Bronchial epithelial cell (primary cell): ENCODE measurements around the gene ULBP1. TPM values are rescaled to one million over a fixed set of nuclear protein-coding genes. Genes with fewer than 3 reads are reported as not detected.

Experiments
- DNase-seq: peaks from one replicate; pipeline ENCODE4 v3.0.0-alpha.2; 2010; ENCODE audit warnings: low read depth
- FAIRE-seq: peaks from 2 replicates; lab custom pipeline; 2011; peaks lifted over from hg19 to GRCh38; lab: Jason Lieb, UNC
- H3K27me3 ChIP-seq: 2 replicates; pipeline ENCODE4 v1.5.1; 2011; ENCODE audit warnings: low read length; ENCODE audit not compliant: control insufficient read depth, insufficient read depth
- H3K36me3 ChIP-seq: 2 replicates; pipeline ENCODE4 v1.5.1; 2011; ENCODE audit warnings: low read length; ENCODE audit not compliant: control insufficient read depth, insufficient read depth
- H3K4me3 ChIP-seq: 2 replicates; pipeline ENCODE4 v1.5.1; 2011; ENCODE audit warnings: mild to moderate bottlenecking, low read depth, low read length, control low read depth
- total RNA-seq: library from RNA; depleted of rRNA; stranded (reverse); fragments of >200 nt; gene quantifications from 2 replicates; pipeline ENCODE4 v1.2.1, GENCODE V29; 2014
- TF ChIP-seq, protein P1 (sequence below): IDR thresholded peaks from 2 replicates; pipeline ENCODE4 v1.5.1; 2011; ENCODE audit warnings: mild to moderate bottlenecking, moderate library complexity, low read length, control low read depth, inconsistent platforms; ENCODE audit not compliant: insufficient read depth, severe bottlenecking

The ULBP1 gene
- total RNA-seq, 1 donor from 2014 or later = 1.1 TPM

DNA sequence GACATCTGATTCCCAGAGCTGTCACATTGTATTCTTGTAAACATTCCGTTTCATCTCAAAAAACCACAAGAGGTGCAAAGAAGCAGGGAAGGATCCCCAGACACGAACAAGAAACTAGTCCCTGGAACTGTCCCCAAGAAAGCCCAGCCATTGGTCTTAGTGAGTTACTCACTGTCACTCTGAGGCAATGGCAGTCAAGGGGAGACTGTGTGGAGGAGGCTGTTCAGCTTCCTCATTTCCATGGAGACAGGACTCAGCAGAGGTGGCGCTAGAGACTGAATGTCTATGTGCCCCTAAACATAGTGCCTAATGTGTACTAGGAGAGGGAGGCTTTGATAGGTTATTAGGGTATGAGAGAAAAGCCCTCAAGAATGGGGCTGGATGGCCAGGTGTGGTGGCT is 11.1 kb downstream of the ULBP1 start:
- TF ChIP-seq, protein P1, sequence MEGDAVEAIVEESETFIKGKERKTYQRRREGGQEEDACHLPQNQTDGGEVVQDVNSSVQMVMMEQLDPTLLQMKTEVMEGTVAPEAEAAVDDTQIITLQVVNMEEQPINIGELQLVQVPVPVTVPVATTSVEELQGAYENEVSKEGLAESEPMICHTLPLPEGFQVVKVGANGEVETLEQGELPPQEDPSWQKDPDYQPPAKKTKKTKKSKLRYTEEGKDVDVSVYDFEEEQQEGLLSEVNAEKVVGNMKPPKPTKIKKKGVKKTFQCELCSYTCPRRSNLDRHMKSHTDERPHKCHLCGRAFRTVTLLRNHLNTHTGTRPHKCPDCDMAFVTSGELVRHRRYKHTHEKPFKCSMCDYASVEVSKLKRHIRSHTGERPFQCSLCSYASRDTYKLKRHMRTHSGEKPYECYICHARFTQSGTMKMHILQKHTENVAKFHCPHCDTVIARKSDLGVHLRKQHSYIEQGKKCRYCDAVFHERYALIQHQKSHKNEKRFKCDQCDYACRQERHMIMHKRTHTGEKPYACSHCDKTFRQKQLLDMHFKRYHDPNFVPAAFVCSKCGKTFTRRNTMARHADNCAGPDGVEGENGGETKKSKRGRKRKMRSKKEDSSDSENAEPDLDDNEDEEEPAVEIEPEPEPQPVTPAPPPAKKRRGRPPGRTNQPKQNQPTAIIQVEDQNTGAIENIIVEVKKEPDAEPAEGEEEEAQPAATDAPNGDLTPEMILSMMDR = no peak
- no peak for DNase-seq
- Histone ChIP-seq H3K27me3 (peaks cover 10% of the 10 kb centered on the region), H3K36me3 (no peaks in the 10 kb centered on the region), H3K4me3 (no peak overlapping the region)
- FAIRE-seq = no peak

DNA sequence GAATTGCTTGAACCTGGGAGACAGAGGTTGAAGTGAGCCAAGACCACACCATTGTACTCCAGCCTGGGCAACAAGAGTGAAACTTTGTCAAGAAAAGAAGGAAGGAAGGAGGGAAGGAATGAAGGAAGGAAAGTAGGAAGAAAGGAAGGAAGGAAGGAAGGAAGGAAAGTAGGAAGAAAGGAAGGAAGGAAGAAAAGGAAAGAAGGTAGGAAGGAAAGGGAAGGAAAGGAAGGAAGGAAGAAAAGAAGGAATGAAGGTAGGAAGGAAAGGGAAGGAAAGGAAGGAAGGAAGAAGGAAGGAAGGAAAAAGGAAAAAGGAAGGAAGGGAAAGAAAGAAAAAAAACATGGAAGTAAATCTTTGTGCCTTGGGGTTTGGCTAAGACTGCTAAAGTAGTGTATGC is 11.7 kb downstream of the ULBP1 start:
- no peak overlapping the region for H3K4me3 ChIP-seq
- TF ChIP-seq, protein P1 = no peak
- no peaks in the 10 kb centered on the region for H3K36me3 ChIP-seq
- FAIRE-seq (no peak), DNase-seq (no peak)
- H3K27me3 ChIP-seq = peaks cover 10% of the 10 kb centered on the region

- DNase-seq (no peak), FAIRE-seq (no peak)
- H3K27me3 ChIP-seq = peaks cover 10% of the 10 kb centered on the region
- H3K36me3 ChIP-seq = no peaks in the 10 kb centered on the region
- TF ChIP-seq, protein P1 = no peak
- H3K4me3 ChIP-seq = no peak overlapping the region
Observed at GRCh38 chr6:149977221-149977620, 13.5 kb downstream of the ULBP1 start.

DNA sequence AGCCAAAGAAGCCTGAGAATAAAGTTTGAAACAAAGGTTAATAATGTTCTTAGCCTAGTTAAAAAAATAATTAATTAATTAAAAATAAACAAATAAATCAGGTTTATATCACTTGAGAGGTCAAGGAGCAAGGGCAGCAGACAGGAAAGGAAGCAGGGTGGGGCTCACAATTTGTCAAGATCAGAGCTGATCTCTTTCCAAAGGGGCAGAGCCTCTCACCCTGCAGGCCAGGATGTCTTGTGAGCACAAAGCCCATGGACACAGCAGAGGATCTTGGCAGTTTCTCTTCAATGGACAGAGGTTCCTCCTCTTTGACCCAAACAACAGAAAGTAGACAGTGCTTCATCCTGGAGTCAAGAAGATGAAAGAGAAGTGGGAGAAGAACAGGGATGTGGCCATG is 14.9 kb downstream of the ULBP1 start:
- no peak for DNase-seq
- H3K27me3 ChIP-seq = peaks cover 16% of the 10 kb centered on the region
- TF ChIP-seq, protein P1 = no peak
- no peaks in the 10 kb centered on the region for H3K36me3 ChIP-seq
- FAIRE-seq = no peak
- H3K4me3 ChIP-seq = no peak overlapping the region

- Histone ChIP-seq H3K4me3 (no peak overlapping the region), H3K36me3 (no peaks in the 10 kb centered on the region), H3K27me3 (peaks cover 14% of the 10 kb centered on the region)
- DNase-seq (no peak), FAIRE-seq (no peak)
- TF ChIP-seq, protein P1 = no peak
Observed at GRCh38 chr6:149979293-149979692, 15.6 kb downstream of the ULBP1 start.

- Histone ChIP-seq H3K27me3 (peaks cover 31% of the 10 kb centered on the region), H3K4me3 (no peak overlapping the region), H3K36me3 (no peaks in the 10 kb centered on the region)
- no peak for DNase-seq
- no peak for FAIRE-seq
- TF ChIP-seq, protein P1 = no peak
Observed at GRCh38 chr6:149983145-149983544, 19.4 kb downstream of the ULBP1 start.
